Neuron (in vitro differentiated cells): Measurements from ENCODE around the gene SDK1.

Experiments
- H2AFZ ChIP-seq: one replicate; pipeline ENCODE4 v1.6.1; 2013; ENCODE audit warnings: low read depth, mild to moderate bottlenecking, inconsistent platforms, low read length, moderate library complexity
- H3K27me3 ChIP-seq: one replicate; pipeline ENCODE4 v1.6.1; 2013; ENCODE audit warnings: low read length; ENCODE audit not compliant: insufficient read depth
- H3K36me3 ChIP-seq: one replicate; pipeline ENCODE4 v1.6.1; 2013; ENCODE audit warnings: low read length; ENCODE audit not compliant: insufficient read depth
- H3K4me1 ChIP-seq: one replicate; pipeline ENCODE4 v1.6.1; 2013; ENCODE audit warnings: low read length; ENCODE audit not compliant: insufficient read depth
- H3K4me3 ChIP-seq: 2 replicates; pipeline ENCODE4 v1.5.1; 2013; ENCODE audit warnings: mild to moderate bottlenecking, low read length, moderate library complexity
- H3K9me3 ChIP-seq: one replicate; pipeline ENCODE4 v1.6.1; 2013; ENCODE audit warnings: low read length

Gene SDK1

DNA sequence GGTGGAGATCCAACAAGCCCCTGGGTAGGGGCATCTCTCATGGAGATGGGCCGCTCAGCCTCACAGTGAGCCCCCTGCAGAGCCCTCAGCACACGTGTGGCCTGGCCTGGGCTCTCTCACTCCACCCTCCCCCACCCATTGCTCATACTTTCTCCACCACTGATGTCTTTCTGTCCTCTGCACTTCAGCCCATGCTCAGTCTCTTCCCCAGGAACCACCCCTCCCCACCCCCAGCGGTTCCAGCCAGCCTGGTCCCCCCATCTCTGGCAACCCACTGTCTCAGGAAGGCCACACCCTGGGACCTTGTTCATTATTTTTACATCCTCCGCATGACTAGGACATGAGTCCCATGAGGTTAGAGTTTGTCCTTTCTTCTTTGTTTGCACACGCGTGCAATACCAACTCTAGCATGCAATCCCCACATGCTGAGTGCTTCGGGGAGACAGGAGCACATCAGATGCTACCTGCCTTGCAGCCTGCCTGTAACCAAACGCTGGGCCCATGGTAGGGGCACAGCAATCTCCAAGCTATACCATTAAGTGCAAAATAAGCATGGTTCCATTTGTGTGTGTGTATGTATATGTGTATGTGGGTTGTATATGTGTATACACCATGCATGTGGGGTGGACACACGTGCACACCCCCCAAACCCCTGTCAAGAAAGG, 972.6 kb downstream of the SDK1 start:
- Histone ChIP-seq H3K4me1 (no peaks in the 10 kb centered on the region), H3K27me3 (no peaks in the 10 kb centered on the region), H2AFZ (no peak overlapping the region), H3K4me3 (no peak overlapping the region), H3K36me3 (peaks cover 2% of the 10 kb centered on the region), H3K9me3 (no peaks in the 10 kb centered on the region)

GRCh38 chr7:4274286-4274685, 973.2 kb downstream of the SDK1 start:
- Histone ChIP-seq H2AFZ (no peak overlapping the region), H3K36me3 (no peaks in the 10 kb centered on the region), H3K9me3 (no peaks in the 10 kb centered on the region), H3K4me1 (no peaks in the 10 kb centered on the region), H3K27me3 (no peaks in the 10 kb centered on the region), H3K4me3 (no peak overlapping the region)

DNA sequence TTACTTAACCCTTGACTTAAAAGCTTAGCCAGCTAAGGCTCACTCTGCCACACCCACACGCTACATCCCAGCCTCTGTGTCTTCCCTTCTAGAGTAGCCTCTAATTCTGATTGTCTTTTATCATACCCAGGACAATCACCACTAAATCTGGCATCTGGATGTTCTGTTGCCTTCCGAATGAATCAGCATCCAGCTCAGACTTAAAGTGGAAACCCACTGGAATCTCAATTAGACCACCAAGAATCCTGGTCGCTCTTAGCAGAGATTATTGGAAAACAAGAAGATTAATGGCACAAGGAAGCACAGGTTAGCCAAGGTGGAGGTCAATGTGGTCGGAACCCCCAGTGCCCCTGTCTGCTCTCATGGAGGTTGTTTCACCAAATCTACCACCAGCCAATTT, 976.9 kb downstream of the SDK1 start:
- H2AFZ ChIP-seq = no peak overlapping the region
- H3K4me1 ChIP-seq = no peaks in the 10 kb centered on the region
- no peak overlapping the region for H3K4me3 ChIP-seq
- no peaks in the 10 kb centered on the region for H3K27me3 ChIP-seq
- no peaks in the 10 kb centered on the region for H3K9me3 ChIP-seq
- H3K36me3 ChIP-seq = no peaks in the 10 kb centered on the region

DNA sequence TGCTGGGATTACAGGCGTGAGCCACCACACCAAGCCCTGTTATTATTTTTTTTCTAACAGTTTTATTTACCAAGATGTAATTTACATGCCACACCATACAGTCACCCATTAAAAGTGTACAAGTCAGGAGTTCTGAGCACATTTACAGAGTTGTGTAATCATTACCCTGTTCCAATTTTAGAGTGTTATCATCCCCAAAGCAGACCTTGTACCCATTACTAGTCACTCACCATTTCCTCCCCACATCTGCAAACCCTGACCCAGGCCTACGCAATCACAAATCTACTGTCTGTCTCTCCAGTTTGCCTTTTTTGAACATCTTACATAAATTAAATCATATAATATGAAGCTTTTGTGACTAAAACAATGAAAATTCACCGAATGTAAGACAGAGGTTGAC, 978.2 kb downstream of the SDK1 start:
- no peaks in the 10 kb centered on the region for H3K9me3 ChIP-seq
- no peaks in the 10 kb centered on the region for H3K27me3 ChIP-seq
- no peak overlapping the region for H3K4me3 ChIP-seq
- no peak overlapping the region for H2AFZ ChIP-seq
- no peaks in the 10 kb centered on the region for H3K4me1 ChIP-seq
- H3K36me3 ChIP-seq = no peaks in the 10 kb centered on the region

DNA sequence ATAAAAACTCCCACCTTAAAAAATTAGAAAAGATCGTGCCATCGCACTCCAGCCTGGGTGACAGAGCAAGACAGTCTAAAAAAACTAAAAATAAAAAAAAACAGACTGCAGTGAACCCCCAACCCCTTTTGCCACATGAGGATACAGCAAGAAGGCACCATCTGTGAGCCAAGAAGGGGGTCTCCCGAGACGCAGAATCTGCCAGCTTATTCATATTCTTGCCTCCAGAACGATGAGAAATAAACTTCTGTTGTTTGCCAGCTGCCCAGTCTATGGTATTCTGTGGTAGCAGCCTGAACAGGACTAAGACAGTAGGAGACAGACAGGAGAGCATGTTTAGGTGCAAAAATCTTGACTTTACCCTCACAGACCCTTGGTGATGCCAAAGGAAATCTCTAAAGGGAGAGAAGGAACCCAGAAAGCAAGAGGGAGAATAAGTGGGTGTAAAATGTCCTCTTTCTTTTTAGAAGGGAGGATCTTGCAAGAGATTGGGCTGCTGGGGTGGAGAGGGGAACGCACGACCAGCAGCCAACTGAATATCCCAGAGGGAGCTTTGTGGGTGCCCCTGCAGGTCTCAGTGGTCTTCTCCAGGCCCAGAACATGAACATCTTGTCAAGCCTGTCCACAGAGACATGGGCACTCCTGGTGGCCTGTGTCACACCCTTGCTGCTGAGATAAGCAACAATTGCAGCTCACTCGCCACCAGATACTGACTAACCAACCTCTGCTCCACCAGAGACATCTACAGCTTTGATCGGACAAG, 980.4 kb downstream of the SDK1 start:
- no peak overlapping the region for H2AFZ ChIP-seq
- H3K27me3 ChIP-seq = no peaks in the 10 kb centered on the region
- H3K9me3 ChIP-seq = no peaks in the 10 kb centered on the region
- no peak overlapping the region for H3K4me3 ChIP-seq
- H3K4me1 ChIP-seq = no peaks in the 10 kb centered on the region
- H3K36me3 ChIP-seq = no peaks in the 10 kb centered on the region

- H3K9me3 ChIP-seq = no peaks in the 10 kb centered on the region
- H2AFZ ChIP-seq = no peak overlapping the region
- no peaks in the 10 kb centered on the region for H3K4me1 ChIP-seq
- no peaks in the 10 kb centered on the region for H3K27me3 ChIP-seq
- no peaks in the 10 kb centered on the region for H3K36me3 ChIP-seq
- H3K4me3 ChIP-seq = no peak overlapping the region
These were observed 981.6 kb downstream of the SDK1 start for GRCh38 chr7:4282434-4283223.

DNA sequence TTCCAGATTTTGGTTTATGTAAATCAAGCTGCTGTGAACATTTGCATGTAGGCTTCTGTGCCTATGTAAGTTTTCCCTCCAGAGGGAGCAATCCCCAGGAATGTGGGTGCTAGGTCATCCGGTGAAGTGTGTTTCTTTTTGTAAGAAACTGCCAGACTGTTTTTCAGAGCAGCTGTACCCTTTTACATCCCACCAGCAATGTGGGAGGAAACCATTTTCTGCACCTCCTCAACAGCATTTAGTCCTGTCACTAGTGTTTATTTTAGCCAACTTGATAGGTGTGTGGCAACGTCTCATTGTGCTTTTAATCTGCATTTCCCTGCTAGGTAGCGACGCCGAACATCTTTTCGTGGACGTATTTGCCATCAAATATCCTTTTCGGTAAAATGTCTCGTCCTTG, 985.3 kb downstream of the SDK1 start:
- Histone ChIP-seq H3K27me3 (no peaks in the 10 kb centered on the region), H2AFZ (no peak overlapping the region), H3K36me3 (no peaks in the 10 kb centered on the region), H3K4me1 (no peaks in the 10 kb centered on the region), H3K4me3 (no peak overlapping the region), H3K9me3 (peaks cover 2% of the 10 kb centered on the region)

- Histone ChIP-seq H3K9me3 (peaks cover 2% of the 10 kb centered on the region), H3K4me1 (no peaks in the 10 kb centered on the region), H3K36me3 (no peaks in the 10 kb centered on the region), H2AFZ (no peak overlapping the region), H3K27me3 (no peaks in the 10 kb centered on the region), H3K4me3 (no peak overlapping the region)
These were observed 987.8 kb downstream of the SDK1 start for GRCh38 chr7:4288791-4289394.

DNA sequence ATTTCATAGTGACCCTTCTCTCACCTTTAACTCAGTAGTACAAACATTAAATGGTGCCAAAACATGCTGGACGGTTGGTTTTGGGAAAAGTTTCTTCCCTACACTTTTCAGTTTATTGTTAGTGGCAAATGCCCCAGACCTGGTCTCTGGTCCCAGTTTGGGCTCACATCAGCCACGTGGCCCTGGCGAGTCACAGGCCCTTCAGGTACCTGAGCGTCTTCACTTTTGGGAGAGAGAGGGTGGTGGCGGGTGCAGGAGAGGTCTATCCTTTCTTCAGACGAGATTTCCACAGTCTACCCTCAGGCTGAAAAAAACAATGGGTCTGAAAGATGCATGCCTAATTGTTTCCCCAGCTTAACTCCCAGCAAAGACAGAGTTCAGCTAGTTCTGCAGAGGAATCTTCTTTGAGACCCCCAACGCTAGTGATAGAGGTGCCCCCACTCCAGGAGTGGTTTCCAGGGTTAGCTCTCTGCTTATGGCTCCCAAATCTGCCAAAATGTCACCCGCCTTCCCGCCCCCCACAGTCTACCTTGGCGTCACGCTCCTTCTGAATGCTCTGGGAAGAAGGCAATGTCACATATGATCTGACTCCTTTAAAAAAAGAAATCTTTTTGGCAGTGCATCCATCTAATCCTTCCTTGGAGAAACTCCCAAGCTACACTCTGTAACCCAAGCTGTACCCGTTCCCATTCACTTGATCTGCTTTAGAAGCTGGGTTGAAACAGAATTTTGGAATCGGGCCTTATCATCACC, 996.3 kb downstream of the SDK1 start:
- peaks cover 2% of the 10 kb centered on the region for H3K9me3 ChIP-seq
- H2AFZ ChIP-seq = no peak overlapping the region
- no peak overlapping the region for H3K4me3 ChIP-seq
- no peaks in the 10 kb centered on the region for H3K4me1 ChIP-seq
- no peaks in the 10 kb centered on the region for H3K27me3 ChIP-seq
- H3K36me3 ChIP-seq = no peaks in the 10 kb centered on the region

DNA sequence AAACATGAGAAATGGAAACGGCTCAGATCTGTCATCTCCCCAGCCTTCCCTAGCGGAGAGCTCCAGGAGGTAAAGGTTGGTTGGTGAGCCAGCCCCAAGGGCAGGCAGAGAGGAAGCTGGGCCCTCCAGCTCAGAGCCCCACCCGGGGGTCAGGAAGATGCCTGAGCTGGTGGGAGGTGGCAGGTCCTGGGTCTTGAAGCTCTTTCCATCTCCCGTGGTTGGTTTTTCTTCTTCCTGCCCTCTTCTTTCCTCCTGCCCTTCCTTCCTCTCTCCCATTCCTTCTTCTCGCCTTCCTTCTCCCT, 996.8 kb downstream of the SDK1 start:
- H2AFZ ChIP-seq = no peak overlapping the region
- no peak overlapping the region for H3K4me3 ChIP-seq
- H3K4me1 ChIP-seq = no peaks in the 10 kb centered on the region
- no peaks in the 10 kb centered on the region for H3K36me3 ChIP-seq
- no peaks in the 10 kb centered on the region for H3K27me3 ChIP-seq
- H3K9me3 ChIP-seq = peaks cover 2% of the 10 kb centered on the region

DNA sequence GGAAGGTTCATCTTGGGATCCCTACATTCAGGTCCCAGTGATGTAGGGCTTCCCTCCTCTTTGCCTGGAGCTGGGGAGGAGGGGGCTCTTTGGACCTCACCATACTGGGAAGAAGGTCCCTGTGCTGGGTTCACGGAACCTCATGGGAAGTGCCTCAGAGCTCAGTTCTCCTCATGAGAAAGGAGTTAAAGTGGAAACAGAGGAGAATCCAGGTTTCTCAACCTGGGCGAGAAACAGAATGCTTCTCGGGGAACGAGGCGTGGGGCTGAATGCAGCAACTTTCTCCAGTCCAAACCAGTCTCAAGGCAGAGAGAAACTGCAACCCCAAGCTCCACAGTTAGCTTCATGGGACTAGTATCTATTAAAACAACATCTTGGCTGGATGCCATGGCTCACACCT, 998.4 kb downstream of the SDK1 start:
- Histone ChIP-seq H3K27me3 (no peaks in the 10 kb centered on the region), H3K9me3 (no peaks in the 10 kb centered on the region), H2AFZ (no peak overlapping the region), H3K4me3 (no peak overlapping the region), H3K36me3 (no peaks in the 10 kb centered on the region), H3K4me1 (no peaks in the 10 kb centered on the region)

DNA sequence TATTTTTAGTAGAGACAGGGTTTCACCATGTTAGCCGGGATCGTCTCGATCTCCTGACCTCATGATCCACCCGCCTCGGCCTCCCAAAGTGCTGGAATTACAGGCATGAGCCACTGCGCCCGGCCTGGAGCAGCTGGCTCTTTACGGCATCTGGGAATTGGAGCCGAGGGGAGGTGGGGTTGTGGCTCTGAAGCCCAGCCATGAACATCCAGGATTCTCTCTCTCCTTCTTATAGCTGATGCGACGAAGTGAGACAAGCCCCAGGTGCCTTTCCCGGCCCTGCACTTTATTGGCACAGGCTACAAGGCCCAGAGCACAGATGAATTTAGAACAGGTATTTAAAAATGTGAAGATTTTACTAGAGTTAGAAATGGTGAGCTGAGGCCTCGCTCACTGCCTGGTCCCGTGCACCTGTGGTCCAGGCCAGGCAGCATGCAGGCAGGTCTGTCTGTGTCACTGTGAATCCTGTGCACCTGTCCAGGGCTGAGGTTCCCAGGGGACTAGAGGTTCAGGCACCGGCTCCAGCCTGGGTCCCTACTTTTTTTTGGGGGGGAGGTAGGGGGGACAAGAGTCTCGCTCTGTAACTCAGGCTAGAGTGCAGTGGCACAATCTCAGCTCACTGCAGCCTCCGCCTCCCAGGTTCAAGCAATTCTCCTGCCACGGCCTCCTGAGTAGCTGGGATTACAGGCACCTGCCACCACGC, 1001.3 kb downstream of the SDK1 start:
- no peak overlapping the region for H2AFZ ChIP-seq
- no peak overlapping the region for H3K4me3 ChIP-seq
- no peaks in the 10 kb centered on the region for H3K36me3 ChIP-seq
- no peaks in the 10 kb centered on the region for H3K4me1 ChIP-seq
- no peaks in the 10 kb centered on the region for H3K27me3 ChIP-seq
- no peaks in the 10 kb centered on the region for H3K9me3 ChIP-seq
